GM21529 (cell line): ENCODE results near the gene TSNAXIP1.

ENCODE experiments used
- ATAC-seq: cut with Tn5 transposase; IDR thresholded peaks from one replicate; pipeline ENCODE4 v1.9.1; 2021; ENCODE audit not compliant: unreplicated experiment

Gene TSNAXIP1, protein sequence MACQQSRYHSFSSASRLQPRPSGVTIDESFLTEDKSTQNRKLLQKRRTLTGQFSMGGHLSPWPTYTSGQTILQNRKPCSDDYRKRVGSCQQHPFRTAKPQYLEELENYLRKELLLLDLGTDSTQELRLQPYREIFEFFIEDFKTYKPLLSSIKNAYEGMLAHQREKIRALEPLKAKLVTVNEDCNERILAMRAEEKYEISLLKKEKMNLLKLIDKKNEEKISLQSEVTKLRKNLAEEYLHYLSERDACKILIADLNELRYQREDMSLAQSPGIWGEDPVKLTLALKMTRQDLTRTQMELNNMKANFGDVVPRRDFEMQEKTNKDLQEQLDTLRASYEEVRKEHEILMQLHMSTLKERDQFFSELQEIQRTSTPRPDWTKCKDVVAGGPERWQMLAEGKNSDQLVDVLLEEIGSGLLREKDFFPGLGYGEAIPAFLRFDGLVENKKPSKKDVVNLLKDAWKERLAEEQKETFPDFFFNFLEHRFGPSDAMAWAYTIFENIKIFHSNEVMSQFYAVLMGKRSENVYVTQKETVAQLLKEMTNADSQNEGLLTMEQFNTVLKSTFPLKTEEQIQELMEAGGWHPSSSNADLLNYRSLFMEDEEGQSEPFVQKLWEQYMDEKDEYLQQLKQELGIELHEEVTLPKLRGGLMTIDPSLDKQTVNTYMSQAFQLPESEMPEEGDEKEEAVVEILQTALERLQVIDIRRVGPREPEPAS

DNA sequence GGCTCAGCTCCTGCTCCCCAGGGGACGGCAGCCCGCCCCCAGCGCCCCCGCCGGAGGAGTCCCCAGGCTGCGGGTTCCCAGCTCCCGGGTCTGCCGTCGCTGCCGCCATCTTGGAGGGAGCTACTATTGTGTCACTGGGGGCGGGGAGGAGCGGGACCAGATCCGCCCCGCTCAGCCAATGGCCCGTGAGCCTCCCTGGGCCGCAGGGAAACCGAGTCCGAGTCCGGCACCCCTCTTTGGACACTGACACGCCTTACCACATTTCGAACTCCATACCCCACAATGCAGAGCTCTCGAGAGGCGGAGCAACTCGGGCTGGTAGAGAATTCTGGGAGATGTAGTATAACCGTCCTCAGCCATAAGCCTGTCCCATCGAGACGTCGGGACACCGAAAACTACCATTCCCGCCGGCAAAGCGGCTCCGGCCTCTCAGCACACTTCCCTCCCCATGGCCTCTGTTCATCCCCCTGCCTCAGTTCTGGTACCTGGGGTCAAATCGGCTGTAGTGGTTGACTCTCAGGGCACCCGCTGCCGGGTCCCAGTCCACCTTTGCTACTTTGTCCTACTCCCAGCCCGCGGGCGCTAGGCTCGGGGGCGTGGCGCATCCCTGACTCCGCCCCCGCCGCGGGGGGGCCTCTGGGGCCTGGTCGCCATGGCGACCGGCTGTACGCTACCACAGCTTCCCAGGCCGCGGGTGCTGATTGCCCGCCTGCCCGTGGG, at the start of gene TSNAXIP1, which contains the start of gene RANBP10:
TSS of gene TSNAXIP1 (plus strand) at position 462 of the 720 bp plus-strand sequence. CDS start 261 bp downstream, outside the sequence.
TSS of gene RANBP10 (minus strand) at position 133 of the 720 bp plus-strand sequence. CDS start at position 109, 24 bp downstream.
- ATAC-seq: peak; percentile 95

DNA sequence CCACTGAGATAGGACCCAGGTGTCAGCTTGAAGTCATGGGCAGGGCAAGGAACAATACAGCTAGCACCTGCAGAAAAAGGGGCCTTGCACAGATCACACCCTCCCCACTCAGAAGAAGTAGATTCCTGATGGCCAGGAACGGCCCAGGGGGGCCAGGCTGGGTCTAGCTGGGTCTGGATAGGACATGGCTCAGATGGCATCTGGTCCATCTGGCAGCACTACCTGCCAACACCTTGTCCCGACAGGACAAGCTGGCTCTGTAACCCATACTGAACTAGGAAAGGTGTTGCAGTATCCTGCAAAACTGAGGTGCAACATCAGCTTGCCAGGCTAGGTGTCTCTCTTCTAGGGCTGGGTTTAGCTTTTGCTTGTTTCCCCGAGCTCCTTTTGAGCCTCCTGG, 48.7 kb upstream of the TSNAXIP1 start:
- ATAC-seq: no peak

DNA sequence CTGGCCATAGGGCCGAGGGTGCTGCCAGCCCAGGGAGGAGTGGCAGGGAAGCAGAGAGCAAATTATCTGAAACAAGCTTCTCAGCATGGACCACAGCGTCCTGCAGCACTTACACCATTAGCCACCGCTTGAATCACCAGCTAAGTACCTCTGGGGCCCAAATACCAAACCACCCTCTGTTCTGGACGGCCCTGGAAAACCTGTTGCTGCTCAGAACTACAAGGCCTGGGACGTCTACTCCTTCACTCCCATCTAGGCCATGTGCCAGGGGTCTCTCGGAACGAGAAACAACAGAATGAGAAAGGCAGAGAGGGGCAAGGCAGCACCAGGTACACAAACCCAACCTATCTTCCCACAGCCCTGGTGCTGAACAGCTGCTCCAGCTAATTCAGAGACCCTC, 47.7 kb upstream of the TSNAXIP1 start:
- ATAC-seq: no peak

DNA sequence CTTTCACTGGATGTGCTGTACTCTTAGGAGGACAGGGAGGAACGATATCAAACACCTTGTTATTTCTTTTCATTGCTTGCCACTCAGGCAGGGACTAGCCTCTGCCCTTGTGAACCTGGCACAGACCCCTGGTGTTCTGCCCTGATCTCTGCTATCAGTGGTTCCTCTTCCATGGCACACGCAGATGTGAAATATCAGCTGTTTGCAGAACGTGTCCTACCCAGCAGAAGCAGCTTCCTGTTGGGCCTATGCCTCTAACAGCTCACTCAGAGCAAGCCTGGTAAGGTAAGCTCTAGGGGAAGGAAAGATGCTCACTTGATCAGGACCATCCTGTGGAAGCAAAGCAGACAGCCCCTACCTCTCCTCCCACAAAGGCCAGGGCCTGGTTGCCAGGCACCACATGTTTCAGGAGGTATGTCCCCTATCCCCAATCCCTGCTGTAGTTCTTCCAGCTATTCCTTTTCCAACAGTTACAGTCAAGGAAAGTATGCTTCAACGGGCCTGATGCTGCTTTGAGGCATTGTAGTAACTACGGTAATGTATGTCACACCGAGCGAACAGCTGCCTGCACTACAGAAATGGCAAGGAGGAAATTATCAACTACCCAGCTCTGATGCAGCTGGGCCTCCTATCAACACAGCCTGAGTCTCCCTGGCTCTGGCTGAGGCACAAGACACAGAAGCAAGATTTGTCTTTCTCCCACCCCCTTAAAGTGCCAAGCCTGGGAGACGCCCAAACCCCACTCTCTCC, 46.3 kb upstream of the TSNAXIP1 start:
- no peak for ATAC-seq

DNA sequence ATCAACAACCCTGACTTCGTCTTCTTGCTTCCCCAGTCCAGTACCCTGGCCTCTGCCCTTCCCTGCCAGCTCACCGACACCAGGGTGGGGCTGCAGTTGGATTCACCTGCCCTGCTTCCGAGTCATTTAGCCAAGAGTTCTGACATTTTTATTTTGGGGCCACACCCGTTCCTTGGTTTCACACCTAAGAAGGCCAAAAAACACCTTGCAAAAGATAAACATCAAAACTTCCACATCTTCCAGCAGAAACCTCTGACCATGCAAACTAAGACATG, 45.8 kb upstream of the TSNAXIP1 start:
- ATAC-seq: no peak

DNA sequence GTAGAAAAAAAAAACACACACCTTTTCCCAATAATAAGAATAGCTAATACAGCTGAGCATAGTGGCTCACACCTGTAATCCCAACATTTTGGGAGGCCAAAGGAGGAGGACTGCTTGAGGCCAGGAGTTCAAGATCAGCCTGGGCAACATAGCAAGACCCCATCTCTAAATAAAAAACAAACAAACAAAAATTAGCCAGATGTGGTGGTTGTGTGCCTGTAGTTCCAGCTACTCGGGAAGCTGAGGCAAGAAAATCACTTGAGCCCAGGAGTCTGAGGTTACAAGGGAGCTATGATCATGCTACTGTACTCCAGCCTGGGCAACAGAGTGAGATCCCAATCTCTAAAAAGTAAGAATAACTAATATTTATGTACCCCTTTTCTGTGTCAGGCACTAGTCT, 44.8 kb upstream of the TSNAXIP1 start:
- no peak for ATAC-seq

DNA sequence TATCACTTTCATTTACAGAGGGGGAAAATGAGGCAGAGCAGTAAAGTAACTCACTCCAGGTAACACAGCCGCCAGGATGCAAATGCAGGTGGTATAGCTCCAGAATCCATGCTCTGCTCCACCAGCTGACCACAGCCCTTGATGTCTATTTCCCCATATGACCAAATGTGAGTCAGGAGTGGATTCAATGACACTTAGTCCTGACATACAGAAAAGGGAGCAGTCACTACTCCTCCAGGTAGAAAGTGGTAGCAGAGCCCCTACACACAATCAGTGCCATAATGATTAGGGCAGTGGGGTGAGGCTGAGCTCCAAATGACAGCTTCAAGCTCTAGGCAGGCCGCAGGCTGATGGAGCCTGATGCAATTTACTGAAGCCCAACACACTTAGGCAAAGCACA, 44.3 kb upstream of the TSNAXIP1 start:
- no peak for ATAC-seq

DNA sequence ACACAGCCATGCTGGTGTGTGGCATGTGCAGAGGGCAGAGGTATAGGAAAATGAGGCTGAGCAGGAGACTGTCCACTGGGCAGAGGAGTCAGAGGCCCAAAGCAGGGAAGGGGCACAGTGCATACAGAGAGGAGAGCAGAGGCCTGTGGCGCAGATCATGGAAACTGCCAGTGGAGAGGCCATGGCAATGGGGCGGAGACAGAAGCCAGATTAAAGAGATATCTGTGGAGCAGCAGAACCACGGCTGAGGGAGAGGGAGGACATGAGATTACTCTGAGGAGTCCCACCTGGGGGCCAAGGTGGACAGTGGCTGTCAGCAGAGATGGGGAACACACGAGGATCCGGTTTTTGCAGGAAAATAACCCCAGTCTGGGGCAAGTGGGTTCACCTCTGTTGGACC, 43.6 kb upstream of the TSNAXIP1 start:
- no peak for ATAC-seq

DNA sequence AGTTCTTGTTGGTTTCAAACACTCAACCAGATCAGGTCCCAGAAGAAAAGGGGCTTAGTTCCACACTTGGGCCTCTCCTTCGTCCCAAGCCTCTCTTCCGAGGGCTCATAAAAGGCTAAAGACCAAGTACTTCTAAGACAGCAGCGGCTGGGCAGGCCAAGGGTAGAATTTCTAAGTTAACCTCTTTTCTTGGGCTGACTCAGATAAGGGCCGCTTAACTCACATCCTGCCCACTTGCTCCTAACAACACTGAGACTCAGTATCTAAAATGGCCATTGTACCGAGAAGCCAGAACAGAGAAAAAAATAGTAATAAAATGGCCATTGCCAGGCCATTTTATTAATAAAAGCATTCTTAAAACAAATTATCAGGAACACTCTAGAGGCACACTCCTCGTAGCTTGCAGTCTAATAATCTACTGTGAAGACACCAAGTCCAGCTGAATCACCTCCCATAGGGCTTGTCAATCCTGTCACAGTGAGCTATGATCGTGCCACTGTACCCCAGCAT, 42.5 kb upstream of the TSNAXIP1 start:
- ATAC-seq: no peak

DNA sequence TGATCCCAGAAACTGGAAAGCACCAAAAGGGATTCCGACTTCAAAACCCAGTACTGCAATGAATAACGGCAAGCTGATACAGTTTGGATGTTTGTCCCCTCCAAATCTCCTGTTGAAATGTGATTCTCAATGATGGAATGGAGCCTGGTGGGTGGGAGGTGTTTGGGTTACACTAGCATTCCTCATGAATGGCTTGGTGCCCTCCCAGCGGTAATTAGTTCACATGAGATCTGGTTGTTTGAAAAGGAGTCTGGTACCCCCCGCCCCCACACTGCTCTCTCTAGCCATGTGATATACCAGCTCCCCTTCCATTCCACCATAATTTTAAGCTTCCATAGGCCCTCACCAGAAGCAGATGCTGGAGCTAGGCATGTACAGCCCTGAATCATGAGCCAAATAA, 40.4 kb upstream of the TSNAXIP1 start:
- no peak for ATAC-seq

DNA sequence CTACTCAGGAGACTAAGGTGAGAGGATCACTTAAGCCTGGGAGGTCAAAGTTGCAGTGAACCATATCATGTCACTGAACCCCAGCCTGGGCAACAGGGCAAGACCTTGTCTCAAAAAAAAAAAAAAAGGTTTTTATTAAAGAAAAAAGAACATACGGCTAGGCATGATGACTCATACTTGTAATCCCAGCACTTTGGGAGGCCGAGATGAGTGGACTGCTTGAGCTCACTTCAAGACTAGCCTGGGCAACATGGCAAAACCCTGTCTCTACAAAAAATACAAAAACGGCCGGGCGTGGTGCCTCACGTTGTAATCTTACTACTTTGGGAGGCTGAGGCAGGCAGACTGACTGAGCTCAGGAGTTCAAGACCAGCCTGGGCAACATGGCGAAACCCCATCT, 38.7 kb upstream of the TSNAXIP1 start:
- no peak for ATAC-seq

DNA sequence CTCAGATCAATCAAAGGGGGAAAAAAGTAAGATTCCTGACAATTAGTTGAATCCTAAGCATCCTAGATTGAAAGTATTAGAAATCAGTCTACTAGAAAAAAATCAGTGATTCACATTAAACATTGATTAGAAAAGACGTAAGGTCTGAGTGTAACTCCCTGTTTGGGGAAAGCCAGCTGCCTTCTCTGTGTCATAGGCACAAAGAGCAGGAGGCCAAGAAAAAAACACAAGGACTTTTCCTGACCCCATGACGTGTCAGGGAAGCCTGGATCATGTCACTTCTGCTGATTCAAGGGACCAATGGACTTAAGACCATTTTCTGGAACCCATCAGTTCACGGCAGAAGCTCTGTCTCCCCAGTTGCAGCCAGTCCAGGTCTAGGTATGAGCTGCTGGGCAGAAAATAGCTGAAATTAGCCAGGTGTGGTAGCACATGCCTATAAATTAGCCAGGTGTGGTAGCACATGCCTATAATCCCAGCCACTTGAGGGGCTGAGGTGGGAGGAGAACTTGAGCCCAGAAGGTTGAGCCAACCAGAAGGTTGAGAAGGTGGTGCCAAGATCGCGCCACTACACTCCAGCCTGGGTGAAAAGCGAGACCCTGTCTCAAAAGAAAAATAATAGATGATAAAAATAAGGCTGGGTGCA, 36.2 kb upstream of the TSNAXIP1 start:
- no peak for ATAC-seq

DNA sequence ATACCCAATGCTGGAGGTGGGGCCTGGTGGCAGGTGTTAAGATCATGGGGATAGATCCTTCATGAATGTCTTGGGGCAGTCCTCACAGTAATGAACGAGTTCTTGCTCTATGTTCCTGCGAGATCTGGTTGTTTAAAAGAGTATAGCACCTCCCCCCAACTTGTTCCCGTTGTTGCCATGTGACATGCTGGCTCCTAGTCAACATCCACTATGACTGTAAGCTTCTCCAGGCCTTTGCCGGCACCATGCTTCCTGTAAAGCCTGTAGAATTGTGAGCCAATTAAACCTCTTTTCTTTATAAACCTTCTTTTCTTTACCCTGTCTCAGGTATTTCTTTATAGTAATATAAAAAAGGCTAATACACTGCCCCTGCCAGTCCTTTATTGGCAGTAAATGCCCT, 33.6 kb upstream of the TSNAXIP1 start:
- no peak for ATAC-seq

DNA sequence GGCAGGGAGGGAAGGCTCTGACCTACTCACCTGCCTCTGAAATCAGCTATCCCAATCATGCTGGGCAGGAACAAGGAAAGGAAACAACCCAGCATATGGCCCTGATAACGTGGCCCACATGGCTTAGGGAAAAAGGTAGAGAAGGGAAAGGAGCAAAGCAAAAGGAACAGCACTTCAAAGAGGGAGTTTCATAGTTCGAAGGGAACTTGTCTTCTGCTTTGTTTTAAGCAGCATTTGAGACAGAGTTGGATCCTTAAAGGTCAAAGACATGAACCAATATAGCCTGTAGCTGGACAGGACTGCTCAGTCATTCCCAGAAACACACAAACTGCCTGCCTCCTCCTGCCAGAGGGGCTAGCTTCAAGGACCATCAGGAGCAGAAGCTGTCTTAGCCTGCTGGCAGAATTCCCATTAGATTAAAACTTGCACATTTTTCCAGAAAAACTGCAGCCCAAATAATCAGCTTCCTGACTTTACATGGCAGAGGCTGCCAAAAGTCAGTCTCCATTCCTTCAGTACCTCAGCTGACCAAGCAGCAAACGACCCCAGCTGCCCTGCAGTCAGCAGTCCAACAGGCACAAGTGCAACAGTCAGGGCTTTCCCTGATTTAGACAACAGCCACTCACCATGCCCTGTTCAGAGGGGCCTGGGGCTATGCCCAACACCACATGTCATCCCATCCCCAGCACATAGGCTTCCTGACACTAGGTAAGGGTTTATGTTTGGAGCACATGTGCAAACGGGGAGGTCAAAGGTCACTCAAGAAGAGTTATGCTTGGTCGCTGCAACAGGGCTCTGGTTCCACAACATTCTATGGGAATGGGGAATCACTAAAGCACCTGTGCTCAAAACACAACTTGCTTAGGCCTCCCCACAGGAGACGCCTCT, 32.9 kb upstream of the TSNAXIP1 start:
- ATAC-seq: no peak

DNA sequence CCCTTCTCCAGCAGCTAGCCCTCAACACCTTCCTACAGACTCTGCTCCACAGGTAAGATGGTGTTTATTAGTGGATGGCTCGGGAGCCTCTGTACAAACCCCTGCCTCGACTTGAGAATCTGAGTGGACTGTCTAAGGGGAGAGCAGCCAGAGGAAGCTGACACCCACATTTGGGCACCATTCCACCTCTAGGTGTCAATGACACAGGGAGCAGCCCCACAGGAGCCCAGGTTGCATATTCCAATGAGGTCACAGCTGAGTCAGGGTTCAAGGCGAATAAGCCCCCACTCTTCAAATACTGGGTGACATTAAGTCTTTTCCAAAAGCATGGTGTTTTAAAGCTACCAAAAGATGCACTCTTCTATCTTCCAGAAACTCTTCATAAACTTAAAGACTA, 32.2 kb upstream of the TSNAXIP1 start:
- ATAC-seq: no peak

DNA sequence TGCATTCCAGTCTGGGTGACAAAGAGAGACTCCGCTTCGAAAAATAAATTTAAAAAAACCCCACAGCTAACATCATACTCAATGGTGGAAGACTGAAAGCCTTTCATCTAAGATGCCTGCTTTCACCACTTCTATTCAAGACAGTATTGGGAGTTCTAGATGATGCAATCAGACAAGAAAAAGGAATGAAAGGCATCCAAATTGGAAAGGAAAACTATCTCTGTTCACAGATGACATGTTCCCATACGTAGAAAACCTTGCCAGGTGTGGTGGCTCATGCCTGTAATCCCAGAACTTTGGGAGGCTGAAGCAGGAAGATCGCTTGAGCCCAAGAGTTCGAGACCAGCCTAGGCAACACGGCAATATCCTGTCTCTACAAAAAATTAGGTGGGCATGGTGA, 31.4 kb upstream of the TSNAXIP1 start:
- ATAC-seq: no peak

DNA sequence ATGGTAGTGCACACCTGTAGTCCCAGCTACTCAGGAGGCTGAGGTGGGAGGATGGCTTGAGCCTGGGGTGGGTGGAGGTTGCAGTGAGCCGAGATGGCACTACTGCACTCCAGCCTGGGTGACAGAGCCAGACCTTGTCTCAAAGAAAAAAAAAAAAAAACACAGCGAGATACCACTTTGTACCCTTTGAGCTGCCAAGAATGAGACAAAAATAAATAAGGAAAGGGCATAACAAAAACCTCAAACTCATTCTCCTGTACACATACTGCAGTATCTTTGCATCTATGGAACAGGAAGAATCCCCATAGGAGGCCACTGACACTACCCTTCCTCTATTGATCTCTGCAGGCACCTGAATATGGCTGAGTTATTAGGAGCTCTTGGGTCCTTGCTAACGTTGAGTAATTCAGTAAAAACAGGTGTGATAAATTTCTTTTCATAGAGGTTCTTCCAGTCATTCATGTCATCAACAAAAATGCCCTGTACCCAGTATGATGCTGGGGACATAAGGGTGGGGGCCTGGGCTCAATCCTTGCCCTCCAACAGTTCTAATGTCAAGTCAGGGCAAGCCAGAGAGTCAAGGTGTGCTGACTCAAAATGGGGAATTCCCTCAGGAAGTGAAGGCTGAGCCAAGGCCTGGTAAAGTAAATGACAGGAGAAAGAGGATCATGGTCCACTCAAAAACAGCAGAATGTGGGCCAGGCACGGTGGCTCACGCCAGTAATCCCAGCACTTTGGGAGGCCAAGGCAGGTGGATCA, 27.3 kb upstream of the TSNAXIP1 start:
- ATAC-seq: no peak

DNA sequence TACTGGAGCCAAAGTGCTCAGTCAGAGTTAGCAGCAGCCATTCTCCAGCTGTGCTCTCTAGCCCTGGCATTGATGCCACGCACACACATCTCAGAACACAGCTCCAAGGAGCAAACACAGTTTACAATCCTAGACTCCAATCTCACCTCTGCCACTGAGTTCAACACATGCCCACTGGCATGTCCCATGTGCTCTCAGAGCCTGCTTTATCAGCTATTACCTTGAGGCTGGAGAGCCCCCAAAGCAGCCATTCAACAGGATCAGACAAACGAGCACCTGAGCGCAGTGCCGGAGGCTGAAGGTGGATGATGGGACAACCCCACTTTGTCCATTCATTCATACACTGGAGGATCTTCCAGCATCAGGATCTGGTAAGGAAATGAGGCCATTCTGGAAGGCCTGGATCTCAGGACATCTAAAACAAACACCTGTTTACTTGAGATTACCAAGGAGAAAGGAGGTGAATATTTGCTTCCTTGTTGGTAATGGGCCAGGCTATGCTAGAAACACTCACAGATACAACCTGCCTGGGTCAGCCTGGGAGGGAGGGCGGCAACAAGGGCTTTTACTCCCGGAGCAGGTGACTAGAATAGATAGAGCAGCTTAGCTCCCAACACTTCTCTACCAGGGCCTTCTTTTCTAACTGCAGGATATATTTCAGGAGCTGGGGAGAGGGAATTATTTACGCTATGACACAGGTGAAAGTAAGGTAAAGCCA, 25.7 kb upstream of the TSNAXIP1 start:
- ATAC-seq: no peak
